Heart left ventricle (tissue), 13 donors: Measurements from ENCODE around the gene FAN1.

Experiments used
- CTCF ChIP-seq, 12 donors: fragments of 200-600 bp; sonication (generic) in 4 of 12; IDR thresholded peaks; one replicate each; pipeline versions ENCODE4 v1.5.0 to v1.8.0; 2018 to 2022; ENCODE audit warnings: antibody characterized with exemption in 12 of 12, mild to moderate bottlenecking in 5 of 12
- POLR2A ChIP-seq, 2 donors: fragments of 450-650 bp; IDR thresholded peaks; one replicate each; pipeline ENCODE4 v1.6.1; 2017; ENCODE audit warnings: antibody characterized with exemption in 2 of 2, mild to moderate bottlenecking in 2 of 2, moderate library complexity in 2 of 2
- donor health status: ischemic (EF 13 %, LVEDD 7.1; RV severe dilation, severe dysfunction).
- donor health status: DM: no; HTN: yes; CAD: no.
- donor health status: DM: no; HTN: no; CAD: no.
- donor health status: ischemic (EF 25% LVEDD 6.9; RV normal size, moderate dysfunction).
- donor health status: ischemic (EF 25% LVEDD 5.7; RV mildly dilated, moderate dysfunction).
- donor health status: ischemic (EF 35%, LVEDD 5.7; RV mildly dilated, moderate dysfunction).
- donor health status: nonischemic (EF 11% LVEDD 7.7; RV severe dilation, severe dysfunction).
- donor health status: DM: yes; HTN: yes; CAD: no.
- donor health status: PGD.
- donor health status: ischemic (EF 29% LVEDD 5.4; RV normal size, mild dysfunction).
- donor health status: nonischemic (EF 23%, LVEDD 6.1; RV moderate dilation, normal function).

- TF ChIP-seq CTCF (IDR thresholded peaks at IDR 0.05): no peak
- TF ChIP-seq POLR2A (IDR thresholded peaks at IDR 0.05): no peak
Observed at GRCh38 chr15:30926161-30926560, 22.4 kb downstream of the FAN1 start.
